Suppressor macrophage (primary cell): Measurements from ENCODE around the gene ANKRD13B.
A peak's percentile ranks its signal among the peaks of the same experiment; 100 is the strongest.
"Not testable (repeated sequence)": the region's sequence is repeated elsewhere in the genome, so short reads cannot be mapped to it uniquely, and the experiment has no call there.

Experiments
- DNase-seq, 4 experiments: peaks; one replicate each; pipeline ENCODE4 v3.0.0-alpha.2; 2020 to 2022
- total RNA-seq, 17 experiments: gene quantifications; one replicate each; lab custom pipeline; 2026; ENCODE audit warnings: mixed read lengths in 6 of 17, inconsistent platforms in 3 of 17; lab: John Stamatoyannopoulos, UW

Gene ANKRD13B
- total RNA-seq: 0 to 3.2 (median 0.14) reads per million in 17 experiments

DNA sequence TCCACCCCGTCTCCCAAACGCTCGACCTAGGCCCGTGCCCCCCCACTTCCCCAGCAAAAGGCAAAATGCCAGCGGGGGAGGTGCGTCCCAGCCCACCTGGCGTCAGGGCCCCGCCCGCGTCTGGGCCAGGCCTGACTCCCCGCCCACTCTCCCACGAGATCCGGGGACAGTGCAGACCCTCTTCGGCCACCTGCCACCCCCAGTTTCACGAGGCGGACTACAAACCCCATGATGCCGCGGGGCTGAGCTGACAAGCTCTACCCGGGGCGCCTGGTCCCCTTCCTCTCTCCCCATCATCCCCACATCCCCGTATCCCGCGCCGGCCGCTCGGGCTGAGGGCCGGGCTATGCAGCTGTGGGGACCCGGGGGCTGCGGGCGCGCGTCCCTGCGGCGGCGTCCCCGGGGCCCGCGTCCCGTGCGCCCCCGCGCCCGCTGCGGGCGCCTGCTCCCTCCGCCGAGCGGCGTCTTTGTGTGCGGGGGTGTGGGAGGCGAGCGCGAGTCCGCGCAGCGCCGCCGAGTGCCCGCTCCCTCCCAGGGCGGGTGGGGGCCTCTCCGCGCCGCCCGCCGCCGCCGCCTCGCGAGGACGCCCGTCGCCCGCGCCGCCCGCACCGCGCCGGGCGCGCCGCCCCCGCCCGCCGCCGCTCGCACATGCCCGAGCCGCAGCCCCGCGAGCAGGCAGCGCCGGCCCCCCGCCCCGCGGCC lies at the start of gene ANKRD13B:
ANKRD13B (plus strand) TSS at position 283 of the 702 bp plus-strand sequence. CDS start 490 bp downstream, outside the sequence.
- peak in 3 of 4 experiments; percentile 14 to 46 (median 28) for DNase-seq

GRCh38 chr17:29544066-29544465 lies 48.9 kb upstream of the ANKRD13B start:
- DNase-seq: no peak

DNA sequence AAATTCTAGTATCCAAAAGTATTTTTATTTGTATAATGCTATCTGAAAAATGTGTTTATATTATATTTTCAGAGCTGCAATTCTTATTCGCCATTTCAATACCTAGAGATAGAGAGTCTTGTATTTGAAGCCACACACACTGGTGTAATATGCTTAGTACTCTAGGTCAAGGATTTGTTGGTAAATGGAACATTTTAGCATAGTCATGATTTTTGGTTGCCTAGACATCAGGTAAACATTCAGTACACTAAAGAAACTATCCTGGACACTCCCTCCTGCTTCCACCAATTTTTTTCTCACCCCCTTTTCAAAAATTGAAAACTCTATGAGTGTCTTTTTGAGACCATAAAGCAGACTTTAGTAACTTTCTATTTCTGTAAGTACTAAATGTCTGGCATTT lies 46.8 kb upstream of the ANKRD13B start:
- DNase-seq: no peak

DNA sequence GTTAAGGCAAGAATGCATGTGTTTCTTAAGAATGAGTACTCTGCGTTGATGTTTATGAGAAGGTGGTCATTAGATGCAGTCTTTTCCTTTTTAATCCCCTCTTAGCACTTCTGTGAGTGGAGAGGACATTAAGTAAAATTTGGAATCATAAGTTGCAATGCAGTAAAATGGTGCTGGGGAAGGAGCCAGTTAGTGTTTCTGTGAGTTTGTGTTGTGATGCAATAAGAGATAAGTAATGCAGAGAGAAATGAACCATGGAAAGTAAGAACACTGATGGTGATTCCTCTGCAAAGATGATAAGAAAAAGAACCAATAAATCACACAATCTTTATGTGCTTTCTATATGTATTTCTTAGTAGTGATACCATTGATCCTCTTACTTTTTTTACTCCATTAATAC lies 46.1 kb upstream of the ANKRD13B start:
- no peak for DNase-seq

- DNase-seq: no peak
These were observed 43.6 kb upstream of the ANKRD13B start for GRCh38 chr17:29549177-29549923.

- no peak for DNase-seq
These were observed 37.1 kb upstream of the ANKRD13B start for GRCh38 chr17:29555840-29556239.

DNA sequence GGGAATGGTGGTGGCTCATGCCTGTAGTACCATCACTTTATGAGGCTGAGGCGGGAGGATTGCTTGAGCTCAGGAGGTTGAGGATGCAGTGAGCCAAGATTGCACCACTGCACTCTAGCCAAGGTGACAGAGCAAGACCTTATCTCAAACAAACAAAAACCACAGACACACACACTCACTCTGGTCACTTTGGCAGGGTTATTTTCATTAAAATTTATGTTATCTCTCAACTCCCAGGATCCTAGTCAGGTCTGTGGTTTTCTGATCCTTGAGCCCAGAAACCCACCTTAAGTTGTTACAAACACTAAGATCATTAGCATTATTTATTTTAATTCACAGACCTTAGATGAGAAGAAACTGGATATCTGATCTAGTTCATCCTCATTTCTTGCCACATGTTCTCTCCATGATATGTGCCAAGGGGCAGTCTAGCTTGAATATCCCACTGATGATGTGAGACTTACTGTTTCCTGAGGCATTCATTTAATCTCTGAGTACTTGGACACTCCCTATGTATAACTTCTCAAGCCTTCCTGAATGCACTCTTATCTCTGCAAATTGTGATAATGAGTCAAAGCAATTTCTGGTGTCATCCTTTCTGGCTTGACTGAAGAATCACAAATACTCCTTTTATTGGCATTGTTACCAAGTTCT lies 35.7 kb upstream of the ANKRD13B start:
- DNase-seq: no peak

DNA sequence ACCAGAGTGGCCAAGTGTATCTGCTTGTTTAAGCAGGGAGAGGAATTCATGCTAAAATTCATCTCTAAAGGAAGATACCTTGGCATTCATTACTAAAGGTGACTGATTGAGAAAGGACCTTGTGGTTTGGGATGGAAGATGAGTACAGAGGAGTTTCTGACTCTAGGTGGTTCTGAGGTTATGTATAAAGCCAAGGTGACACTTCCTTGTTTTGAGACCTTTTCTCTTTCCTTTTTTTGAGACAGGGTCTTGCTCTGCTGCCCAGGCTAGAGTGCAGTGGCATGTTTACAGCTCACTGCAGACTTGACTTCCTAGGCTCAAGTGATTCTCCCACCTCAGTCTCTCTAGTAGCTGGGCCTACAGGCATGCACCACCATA lies 35.2 kb upstream of the ANKRD13B start:
- no peak for DNase-seq

- not testable (repeated sequence) for DNase-seq
These were observed 34.8 kb upstream of the ANKRD13B start for GRCh38 chr17:29558139-29558538.

- DNase-seq: no peak
These were observed 33.3 kb upstream of the ANKRD13B start for GRCh38 chr17:29559640-29560039.

- peak; percentile 65 to 87 (median 77) for DNase-seq
These were observed 32.6 kb upstream of the ANKRD13B start for GRCh38 chr17:29560316-29560715.

- DNase-seq: peak; percentile 75 to 85 (median 82)
These were observed 31.1 kb upstream of the ANKRD13B start for GRCh38 chr17:29561554-29562517.

- peak in 3 of 4 experiments; percentile 18 to 36 (median 18) for DNase-seq
These were observed 30.3 kb upstream of the ANKRD13B start for GRCh38 chr17:29562615-29563014.

DNA sequence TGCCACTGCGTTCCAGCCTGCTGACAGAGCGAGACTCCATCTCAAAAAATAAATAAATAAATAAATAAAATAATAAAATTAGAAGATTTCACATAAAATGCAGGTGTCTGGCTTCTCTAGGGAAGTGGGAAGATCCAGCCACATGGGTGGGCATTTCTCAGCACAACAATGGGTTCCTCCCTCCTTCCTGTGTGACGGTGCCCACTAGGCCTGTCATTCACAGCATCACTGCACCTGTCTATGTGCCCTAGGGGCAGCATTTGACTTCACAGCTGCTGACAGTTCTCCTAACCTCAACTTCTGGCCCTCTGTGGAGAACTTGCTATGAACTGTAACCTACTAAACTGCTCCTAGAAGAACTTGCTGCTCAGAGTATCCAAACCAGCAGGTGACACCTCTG lies 29.1 kb upstream of the ANKRD13B start:
- no peak for DNase-seq

DNA sequence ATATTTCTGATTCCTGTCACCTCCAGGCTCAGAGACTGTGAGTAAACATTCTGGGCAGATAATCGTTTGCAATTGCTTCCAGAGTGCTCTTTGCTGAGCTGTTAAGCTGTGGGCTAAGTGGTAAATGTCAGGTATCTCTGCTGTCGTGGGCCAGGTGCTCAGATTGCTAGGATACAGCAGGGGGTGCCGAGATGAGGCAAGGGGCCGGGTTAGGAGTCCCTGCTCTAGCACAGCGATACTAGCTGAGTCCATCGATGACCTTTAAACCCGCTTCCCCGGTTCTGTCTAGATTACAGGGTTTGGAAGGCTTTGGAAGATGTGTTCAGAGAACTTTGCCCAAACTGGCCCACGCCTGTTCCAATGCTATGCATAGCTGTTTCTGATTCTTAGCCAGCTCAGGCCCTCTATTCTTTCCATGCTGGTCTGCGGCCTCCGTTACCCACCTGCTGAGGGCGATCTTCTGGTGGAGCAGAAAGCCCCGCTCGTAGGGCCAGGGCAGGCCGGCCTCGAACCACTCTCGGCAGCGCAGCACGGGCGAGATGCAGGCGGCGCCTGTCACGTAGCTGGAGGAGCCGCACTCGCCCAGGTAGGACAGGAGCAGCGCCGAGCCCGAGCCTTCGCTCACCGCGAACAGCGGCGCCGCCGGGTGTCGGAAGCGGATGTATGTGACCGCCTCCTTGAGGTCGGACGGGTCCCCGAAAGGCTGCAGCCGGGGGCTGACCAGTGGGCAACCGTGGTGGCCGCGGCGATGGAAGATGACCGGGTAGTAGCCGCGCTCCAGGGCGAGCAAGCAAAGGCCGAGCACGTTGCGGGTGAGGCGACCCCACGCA lies 27.1 kb upstream of the ANKRD13B start:
- DNase-seq: peak; percentile 15 to 67 (median 42)

GRCh38 chr17:29566473-29567303 lies 26.2 kb upstream of the ANKRD13B start, which contains the start of gene ABHD15:
Gene ABHD15, minus strand, starts transcription at chr17:29567037. Its CDS starts 71 bp downstream, at chr17:29566966.
- DNase-seq: peak; percentile 87 to 95 (median 91)

DNA sequence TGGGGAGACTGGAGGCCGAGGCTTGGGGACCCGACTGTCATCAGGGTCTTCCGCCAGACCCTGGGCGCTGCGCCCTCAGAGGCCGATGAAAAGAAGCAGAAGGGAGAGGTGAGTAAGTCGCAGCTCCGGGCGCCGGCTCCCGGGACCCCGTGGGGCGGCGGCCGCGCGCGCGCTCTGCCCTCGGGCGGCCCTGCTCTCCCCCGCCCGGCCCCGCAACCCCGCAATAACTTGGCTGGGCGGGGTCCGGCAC lies 25.7 kb upstream of the ANKRD13B start:
- DNase-seq: no peak

- DNase-seq: peak; percentile 54 to 84 (median 71)
These were observed 25.2 kb upstream of the ANKRD13B start for GRCh38 chr17:29567554-29568330.
